Panc1 (cell line): ENCODE measurements around the gene CDH23.

Experiments
- CTCF ChIP-seq: fragments of 450-650 bp; IDR thresholded peaks from 2 replicates; pipeline ENCODE4 v1.5.1; 2017; ENCODE audit warnings: mild to moderate bottlenecking
- POLR2AphosphoS5 ChIP-seq: IDR thresholded peaks from 2 replicates; pipeline ENCODE4 v1.6.1; 2012; ENCODE audit warnings: mild to moderate bottlenecking, low read depth, low read length, moderate library complexity
- REST ChIP-seq, 2 experiments: IDR thresholded peaks; 2 replicates each; pipeline ENCODE4 v1.6.1; 2011 to 2012; ENCODE audit warnings: low read depth in 2 of 2, control low read depth in 1 of 2, low read length in 1 of 2, mild to moderate bottlenecking in 1 of 2, moderate library complexity in 1 of 2; ENCODE audit not compliant: insufficient read depth in 1 of 2
- SIN3A ChIP-seq: IDR thresholded peaks from 2 replicates; pipeline ENCODE4 v1.6.1; 2012; ENCODE audit warnings: low read depth, mild to moderate bottlenecking, low read length, moderate library complexity, borderline replicate concordance; ENCODE audit not compliant: insufficient read depth
- TCF7L2 ChIP-seq: IDR thresholded peaks from 2 replicates; pipeline ENCODE4 v1.6.1; 2011; ENCODE audit warnings: mild to moderate bottlenecking, low read depth, low read length, inconsistent platforms

- TF ChIP-seq CTCF (no peak), POLR2AphosphoS5 (no peak), SIN3A (no peak), REST (IDR thresholded peaks at IDR 0.05; ENCODE audit: insufficient read depth in 1 of 2, low read depth in 2 of 2, low read length in 1 of 2) (no peak), TCF7L2 (no peak)
These were observed 342.7 kb downstream of the CDH23 start for GRCh38 chr10:71739358-71739900.
